Mesenchymal stem cell (in vitro differentiated cells and primary cell): ENCODE data around the gene PRKCZ.

Experiments used
- DNase-seq: peaks from one replicate; pipeline ENCODE4 v3.0.0-alpha.2; 2013
- H2AFZ ChIP-seq: one replicate; pipeline ENCODE4 v1.6.1; 2013; ENCODE audit warnings: low read depth, mild to moderate bottlenecking, control low read depth, inconsistent platforms, low read length, moderate library complexity
- H2AK5ac ChIP-seq: 2 replicates; pipeline ENCODE4 v1.6.1; 2013; ENCODE audit warnings: low read length, moderate library complexity, mild to moderate bottlenecking, inconsistent platforms; ENCODE audit not compliant: severe bottlenecking
- H2BK120ac ChIP-seq: one replicate; pipeline ENCODE4 v1.6.1; 2013; ENCODE audit warnings: low read depth, mild to moderate bottlenecking, inconsistent platforms, low read length, moderate library complexity
- H2BK12ac ChIP-seq, 2 experiments: one replicate each; pipeline ENCODE4 v1.6.1; 2013; ENCODE audit warnings: inconsistent platforms in 2 of 2, low read length in 2 of 2, mild to moderate bottlenecking in 2 of 2, moderate library complexity in 2 of 2, control low read depth in 1 of 2
- H2BK15ac ChIP-seq: one replicate; pipeline ENCODE4 v1.6.1; 2013; ENCODE audit warnings: mild to moderate bottlenecking, low read depth, inconsistent platforms; ENCODE audit not compliant: poor library complexity, severe bottlenecking
- H2BK5ac ChIP-seq: 2 replicates; pipeline ENCODE4 v1.6.1; 2013; ENCODE audit warnings: low read depth, mild to moderate bottlenecking, low read length, control low read depth, inconsistent platforms; ENCODE audit not compliant: poor library complexity, severe bottlenecking
- H3K14ac ChIP-seq, 2 experiments: one replicate each; pipeline ENCODE4 v1.6.1; 2013; ENCODE audit warnings: inconsistent platforms in 2 of 2, low read length in 2 of 2, control low read depth in 1 of 2, mild to moderate bottlenecking in 1 of 2, moderate library complexity in 1 of 2
- H3K18ac ChIP-seq, 2 experiments: one replicate each; pipeline ENCODE4 v1.6.1; 2013; ENCODE audit warnings: inconsistent platforms in 2 of 2, low read length in 2 of 2, control low read depth in 1 of 2, low read depth in 1 of 2, mild to moderate bottlenecking in 1 of 2
- H3K23ac ChIP-seq, 2 experiments: one replicate each; pipeline ENCODE4 v1.6.1; 2013; ENCODE audit warnings: inconsistent platforms in 2 of 2, low read length in 2 of 2, mild to moderate bottlenecking in 2 of 2, moderate library complexity in 2 of 2, control low read depth in 1 of 2
- H3K27ac ChIP-seq: 2 replicates; pipeline ENCODE4 v1.5.1; 2013; ENCODE audit warnings: mild to moderate bottlenecking, moderate library complexity, low read length, control low read depth, inconsistent platforms; ENCODE audit not compliant: poor library complexity, severe bottlenecking
- H3K27me3 ChIP-seq, 2 experiments: 2 replicates each; pipeline versions ENCODE4 v1.6.1 to v1.7.0; 2013; ENCODE audit warnings: low read length in 2 of 2, mild to moderate bottlenecking in 2 of 2, moderate library complexity in 2 of 2, control low read depth in 1 of 2, inconsistent platforms in 1 of 2; ENCODE audit not compliant: control insufficient read depth in 1 of 2, insufficient read depth in 1 of 2
- H3K36me3 ChIP-seq, 2 experiments: 2 replicates each; pipeline versions ENCODE4 v1.6.1 to v1.7.0; 2013; ENCODE audit warnings: low read length in 2 of 2, control low read depth in 1 of 2, inconsistent platforms in 1 of 2, low read depth in 1 of 2, mild to moderate bottlenecking in 1 of 2; ENCODE audit not compliant: insufficient read depth in 2 of 2, control insufficient read depth in 1 of 2
- H3K4ac ChIP-seq, 2 experiments: one replicate each; pipeline ENCODE4 v1.6.1; 2013; ENCODE audit warnings: inconsistent platforms in 2 of 2, low read length in 2 of 2, mild to moderate bottlenecking in 2 of 2, moderate library complexity in 2 of 2, control low read depth in 1 of 2, low read depth in 1 of 2
- H3K4me1 ChIP-seq: 2 replicates; pipeline ENCODE4 v1.6.1; 2013; ENCODE audit warnings: low read depth, low read length, control low read depth; ENCODE audit not compliant: control insufficient read depth, insufficient read depth
- H3K4me2 ChIP-seq: 2 replicates; pipeline ENCODE4 v1.6.1; 2013; ENCODE audit warnings: low read length, mild to moderate bottlenecking, inconsistent platforms; ENCODE audit not compliant: poor library complexity, severe bottlenecking
- H3K4me3 ChIP-seq, 2 experiments: 2 replicates each; pipeline versions ENCODE4 v1.5.1 to v1.7.0; 2013; ENCODE audit warnings: low read length in 2 of 2, mild to moderate bottlenecking in 2 of 2, control low read depth in 1 of 2, low read depth in 1 of 2; ENCODE audit not compliant: insufficient read depth in 1 of 2
- H3K79me1 ChIP-seq: replicated peaks from 2 replicates; pipeline ENCODE4 v1.6.1; 2013; ENCODE audit warnings: mild to moderate bottlenecking, control low read depth, low read length, inconsistent platforms; ENCODE audit not compliant: poor library complexity, severe bottlenecking
- H3K9ac ChIP-seq: 2 replicates; pipeline ENCODE4 v1.7.0; 2013; ENCODE audit warnings: mild to moderate bottlenecking, low read length, moderate library complexity
- H3K9me3 ChIP-seq: 2 replicates; pipeline ENCODE4 v1.7.0; 2013; ENCODE audit warnings: mild to moderate bottlenecking, low read length; ENCODE audit not compliant: control insufficient read depth
- H4K8ac ChIP-seq: one replicate; pipeline ENCODE4 v1.6.1; 2013; ENCODE audit warnings: inconsistent platforms, mild to moderate bottlenecking, low read length, moderate library complexity
- H4K91ac ChIP-seq: one replicate; pipeline ENCODE4 v1.6.1; 2013; ENCODE audit warnings: mild to moderate bottlenecking, low read length, inconsistent platforms
- WGBS: methylation state at CpG from one replicate; pipeline ENCODE4 v1.1.7; 2013; ENCODE audit warnings: mixed read lengths; 5-methylcytosine and 5-hydroxymethylcytosine counted together

The PRKCZ gene

DNA sequence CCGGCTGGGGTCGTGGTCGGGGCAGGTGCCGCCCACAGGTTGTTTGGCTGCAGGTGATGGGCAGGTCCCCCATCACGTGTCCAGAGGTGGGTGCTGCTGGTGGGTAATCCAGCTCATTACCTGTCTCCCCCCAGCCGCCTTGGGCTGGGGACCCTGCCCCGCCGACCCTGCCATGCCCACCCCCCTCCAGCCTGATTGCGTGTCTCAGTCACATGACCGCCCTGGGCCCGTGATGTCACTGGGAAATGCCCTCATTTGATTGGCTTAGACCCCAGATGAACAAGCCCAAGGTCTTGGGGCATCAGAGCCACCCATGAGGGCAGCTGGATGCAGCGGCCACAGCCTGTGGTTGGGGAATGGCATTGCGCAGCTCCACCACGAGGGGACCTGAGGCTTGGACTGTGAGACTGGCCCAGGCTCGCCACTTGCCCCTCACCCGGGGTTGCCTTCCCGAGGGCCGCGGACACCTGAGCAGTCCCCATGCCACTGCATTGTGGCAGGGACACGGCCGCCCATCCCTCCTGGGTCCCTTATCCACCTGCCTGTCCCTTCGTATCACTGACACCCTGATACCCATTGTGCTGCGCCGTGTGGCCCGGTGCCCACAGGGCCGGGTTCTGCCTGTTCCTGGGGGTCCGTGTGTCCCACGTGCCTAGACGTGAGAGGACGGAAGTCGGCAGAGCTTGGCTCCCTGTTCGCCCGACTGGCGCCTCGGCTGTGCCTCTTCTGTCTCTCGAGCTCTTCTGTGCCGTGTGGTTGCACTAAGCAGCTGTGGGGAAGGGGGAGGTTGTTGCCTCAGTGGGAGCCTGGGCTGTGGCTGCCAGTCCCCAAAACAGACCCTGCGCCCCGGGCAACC is 76.3 kb downstream of the PRKCZ start:
- H3K27me3 ChIP-seq: peaks cover 0 to 31% of the 10 kb centered on the region in 2 experiments
- no peak for DNase-seq
- 92% methylated on average over 39 of the region's 39 CpGs for WGBS

DNA sequence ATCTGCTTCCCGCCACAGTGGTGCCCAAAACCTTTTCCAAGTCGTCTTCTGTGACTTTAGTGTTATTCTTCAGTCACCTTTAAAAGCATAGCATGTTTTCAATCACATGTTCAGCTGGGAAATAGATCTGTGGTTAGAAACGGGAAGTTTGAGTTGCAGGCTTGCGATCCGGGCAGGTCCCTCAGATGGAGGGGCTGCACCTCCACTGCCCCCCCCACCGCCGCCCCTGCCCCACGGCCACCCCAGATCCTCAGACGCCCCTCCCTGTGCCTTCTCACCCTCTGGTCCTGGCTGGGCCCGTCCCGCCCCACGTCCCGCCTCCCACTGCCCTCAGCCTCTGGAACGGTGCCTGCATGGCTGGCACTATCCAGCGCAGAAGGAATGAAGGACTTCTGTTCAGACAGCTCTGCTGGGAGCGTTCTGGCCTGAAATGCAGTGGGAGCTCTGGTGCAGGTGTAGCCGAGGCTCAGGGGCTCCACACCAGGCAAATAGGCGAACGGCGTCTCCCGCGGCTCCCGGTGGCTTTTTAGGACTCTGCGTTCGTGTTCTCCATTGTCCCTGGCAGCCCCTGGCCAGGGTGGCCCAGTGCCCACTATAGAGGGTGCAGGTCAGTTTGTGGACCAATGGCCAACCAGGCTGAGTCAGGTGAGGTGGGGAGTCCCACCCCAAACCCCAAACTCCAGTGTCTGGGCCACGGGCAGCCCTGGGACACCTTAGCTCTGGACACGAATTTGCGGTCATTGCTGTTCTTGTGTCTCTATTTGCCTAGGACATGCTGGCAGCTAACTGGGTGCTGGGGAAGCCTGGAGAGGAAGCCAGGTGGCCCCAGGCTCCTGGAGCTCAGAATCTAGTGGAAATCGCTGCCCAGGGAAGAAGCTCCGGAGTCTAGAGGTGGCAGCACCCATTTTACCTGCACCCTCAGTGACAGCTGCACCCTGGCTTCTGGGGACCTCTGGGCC is 77.3 kb downstream of the PRKCZ start:
- peaks cover 0 to 37% of the 10 kb centered on the region in 2 experiments for H3K36me3 ChIP-seq
- no peaks in the 10 kb centered on the region for H3K9me3 ChIP-seq
- H3K4me1 ChIP-seq: peaks cover 15% of the 10 kb centered on the region
- no peak overlapping the region for H2BK15ac ChIP-seq
- peaks cover 0 to 31% of the 10 kb centered on the region in 2 experiments for H3K27me3 ChIP-seq
- no peak overlapping the region for H2AFZ ChIP-seq
- H3K14ac ChIP-seq: no peak overlapping the region
- DNase-seq: no peak
- H3K27ac ChIP-seq: no peak overlapping the region
- peak overlapping the region; percentile 46 for H4K91ac ChIP-seq
- peak overlapping the region; percentile 23 for H2BK5ac ChIP-seq
- no peak overlapping the region for H3K18ac ChIP-seq
- 89% methylated on average over 28 of the region's 30 CpGs for WGBS
- no peak overlapping the region for H2BK12ac ChIP-seq
- no peak overlapping the region for H2BK120ac ChIP-seq
- H2AK5ac ChIP-seq: no peak overlapping the region
- no peak overlapping the region for H3K4me2 ChIP-seq
- no peak overlapping the region for H3K9ac ChIP-seq
- H4K8ac ChIP-seq: no peak overlapping the region
- H3K79me1 ChIP-seq: peaks cover 32% of the 10 kb centered on the region
- no peak overlapping the region for H3K4me3 ChIP-seq
- no peak overlapping the region for H3K4ac ChIP-seq
- H3K23ac ChIP-seq: no peak overlapping the region

More for the DNA sequence above, 76.3 kb downstream of the PRKCZ start:
- no peak overlapping the region for H3K4ac ChIP-seq
- no peak overlapping the region for H3K23ac ChIP-seq
- H2AK5ac ChIP-seq: no peak overlapping the region
- no peak overlapping the region for H3K14ac ChIP-seq
- H3K36me3 ChIP-seq: peaks cover 0 to 37% of the 10 kb centered on the region in 2 experiments
- H3K9me3 ChIP-seq: no peaks in the 10 kb centered on the region
- no peak overlapping the region for H3K4me3 ChIP-seq
- no peak overlapping the region for H2AFZ ChIP-seq
- H4K91ac ChIP-seq: no peak overlapping the region
- no peak overlapping the region for H3K9ac ChIP-seq
- H3K4me1 ChIP-seq: peaks cover 10% of the 10 kb centered on the region
- H3K27ac ChIP-seq: no peak overlapping the region
- no peak overlapping the region for H3K18ac ChIP-seq
- no peak overlapping the region for H2BK5ac ChIP-seq
- H2BK120ac ChIP-seq: no peak overlapping the region
- no peak overlapping the region for H2BK12ac ChIP-seq
- H4K8ac ChIP-seq: no peak overlapping the region
- H3K4me2 ChIP-seq: no peak overlapping the region
- H3K79me1 ChIP-seq: peaks cover 32% of the 10 kb centered on the region
- no peak overlapping the region for H2BK15ac ChIP-seq

DNA sequence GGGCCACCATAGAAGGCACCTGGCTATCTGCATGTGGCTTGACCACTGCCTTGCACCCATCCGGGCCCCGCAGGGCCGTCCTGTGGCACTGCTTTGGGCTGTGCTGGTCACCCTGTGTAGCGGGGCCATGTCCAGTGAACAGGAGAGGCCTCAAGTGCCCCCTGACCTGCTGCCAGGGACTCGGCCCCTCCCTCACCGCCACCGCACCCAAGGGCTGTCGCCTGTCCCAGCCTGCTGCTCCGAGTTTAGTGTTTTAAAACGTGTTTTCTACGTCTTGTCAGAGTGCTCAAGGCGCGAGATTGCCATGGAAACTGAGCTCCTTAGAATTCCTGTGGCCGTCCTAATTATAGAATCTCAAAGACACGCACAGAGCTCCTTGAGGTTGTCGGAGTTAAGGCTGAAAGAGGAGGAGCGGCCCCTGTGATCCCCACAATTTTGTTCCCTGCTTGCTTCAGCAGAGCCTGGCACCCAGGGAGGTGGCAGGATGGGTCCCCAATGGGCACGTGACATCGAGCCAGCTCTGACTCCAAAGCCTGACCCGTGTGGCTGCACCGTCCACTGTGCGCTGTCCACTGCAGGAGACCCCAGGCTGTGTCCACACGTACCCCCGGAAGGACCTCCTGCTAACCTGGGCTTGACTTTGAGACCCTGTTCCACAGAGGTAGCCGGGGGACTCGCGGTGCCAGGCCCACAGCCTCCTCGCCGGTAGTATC is 78.1 kb downstream of the PRKCZ start:
- H2BK120ac ChIP-seq: no peak overlapping the region
- no peak overlapping the region for H3K27ac ChIP-seq
- H3K4me2 ChIP-seq: no peak overlapping the region
- no peak overlapping the region for H3K4ac ChIP-seq
- peak; percentile 7 for DNase-seq
- H3K14ac ChIP-seq: no peak overlapping the region
- peaks cover 0 to 37% of the 10 kb centered on the region in 2 experiments for H3K36me3 ChIP-seq
- no peak overlapping the region for H2AK5ac ChIP-seq
- peaks cover 21% of the 10 kb centered on the region for H3K4me1 ChIP-seq
- no peak overlapping the region for H3K4me3 ChIP-seq
- H3K18ac ChIP-seq: no peak overlapping the region
- H3K27me3 ChIP-seq: peaks cover 0 to 31% of the 10 kb centered on the region in 2 experiments
- H4K8ac ChIP-seq: no peak overlapping the region
- no peaks in the 10 kb centered on the region for H3K9me3 ChIP-seq
- H2BK5ac ChIP-seq: no peak overlapping the region
- no peak overlapping the region for H2BK15ac ChIP-seq
- no peak overlapping the region for H4K91ac ChIP-seq
- H3K79me1 ChIP-seq: peaks cover 32% of the 10 kb centered on the region
- no peak overlapping the region for H2BK12ac ChIP-seq
- no peak overlapping the region for H3K9ac ChIP-seq
- 89% methylated on average over 29 of the region's 29 CpGs for WGBS
- no peak overlapping the region for H2AFZ ChIP-seq
- H3K23ac ChIP-seq: no peak overlapping the region
